Small intestine (tissue), 7 donors: ENCODE data around the gene CREB3L2. TPM values are rescaled to one million over a fixed set of nuclear protein-coding genes. Genes with fewer than 3 reads are reported as not detected.

ENCODE experiments used
- DNase-seq, 2 donors: peaks; one replicate each; pipeline versions ENCODE4 v3.0.0 to v3.0.0-alpha.2; 2013
- FAIRE-seq: peaks from 2 replicates; lab custom pipeline; 2012; peaks lifted over from hg19 to GRCh38; lab: Jason Lieb, UNC
- H3K27ac ChIP-seq, 3 donors: one replicate each; pipeline ENCODE4 v1.5.1; 2013; ENCODE audit warnings: low read length in 2 of 3, mild to moderate bottlenecking in 2 of 3, control low read depth in 1 of 3, inconsistent platforms in 1 of 3, low read depth in 1 of 3, moderate library complexity in 1 of 3
- H3K27me3 ChIP-seq, 3 donors: one replicate each; pipeline ENCODE4 v1.6.1; 2013; ENCODE audit warnings: low read length in 3 of 3, inconsistent platforms in 1 of 3; ENCODE audit not compliant: control insufficient read depth in 3 of 3, insufficient read depth in 3 of 3
- H3K36me3 ChIP-seq, 3 donors: one replicate each; pipeline ENCODE4 v1.6.1; 2013; ENCODE audit warnings: low read length in 3 of 3, inconsistent platforms in 1 of 3, low read depth in 1 of 3, mild to moderate bottlenecking in 1 of 3, moderate library complexity in 1 of 3; ENCODE audit not compliant: control insufficient read depth in 3 of 3, insufficient read depth in 2 of 3
- H3K4me1 ChIP-seq, 3 donors: one replicate each; pipeline ENCODE4 v1.6.1; 2013; ENCODE audit warnings: low read length in 2 of 3, inconsistent platforms in 1 of 3, low read depth in 1 of 3, mild to moderate bottlenecking in 1 of 3, moderate library complexity in 1 of 3; ENCODE audit not compliant: control insufficient read depth in 3 of 3, insufficient read depth in 2 of 3
- H3K4me3 ChIP-seq, 3 donors: one replicate each; pipeline ENCODE4 v1.5.1; 2013; ENCODE audit warnings: low read length in 3 of 3, control low read depth in 1 of 3, inconsistent platforms in 1 of 3, low read depth in 1 of 3, mild to moderate bottlenecking in 1 of 3, moderate library complexity in 1 of 3
- H3K9me3 ChIP-seq, 2 donors: one replicate each; pipeline ENCODE4 v1.6.1; 2013; ENCODE audit warnings: low read depth in 1 of 2, low read length in 1 of 2; ENCODE audit not compliant: control insufficient read depth in 2 of 2, insufficient read depth in 1 of 2
- WGBS, 3 donors: extraction: QIAGEN DNeasy Blood & Tissue Kit; methylation state at CpG; one replicate each; pipeline ENCODE4 v1.1.7; 2013; 5-methylcytosine and 5-hydroxymethylcytosine counted together
- polyA plus RNA-seq, 4 donors: library from polyadenylated mRNA; stranded (reverse) in 3 of 4; unstranded in 1 of 4; fragments of 200-250 nt in 3 of 4; fragments of 120-200 nt in 1 of 4; gene quantifications; one replicate each; pipeline versions ENCODE4 v1.2.1 to v1.2.3, GENCODE V29; 2013
- donor health status: healthy with polysubstance abuse.
- donor health status: control.
- donor health status: control.
- donor health status: Bipolar disorder and iron deficiency.
- donor health status: healthy.

Gene CREB3L2
- polyA plus RNA-seq, 4 donors = 8.9 to 52.5 (median 11.3) TPM

DNA sequence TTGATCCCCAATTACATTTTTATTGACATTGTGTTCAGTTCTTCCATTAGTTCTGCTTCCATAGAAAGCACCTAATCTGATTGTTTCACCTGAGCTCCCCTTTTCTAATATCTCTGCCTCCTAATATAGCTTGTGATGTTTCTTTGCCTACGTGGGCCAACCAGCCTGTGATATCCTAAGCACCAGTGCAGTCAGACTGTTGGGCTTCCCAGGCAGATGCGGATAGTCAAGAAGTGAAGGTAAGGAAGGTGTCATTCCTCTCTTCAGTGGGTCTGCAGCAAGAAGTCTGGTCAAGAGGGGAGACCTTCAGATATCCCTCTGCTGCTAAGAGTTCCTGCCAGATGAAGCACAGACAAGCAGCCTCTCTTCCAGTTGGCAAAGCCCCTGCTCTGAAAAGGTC is 138.9 kb downstream of the CREB3L2 start:
- FAIRE-seq = no peak
- H3K9me3 ChIP-seq = no peaks in the 10 kb centered on the region
- WGBS, 3 donors = 92 to 95% (median 94%) methylated on average over 2 of the region's 2 CpGs
- no peak overlapping the region for H3K4me3 ChIP-seq
- H3K27me3 ChIP-seq = no peaks in the 10 kb centered on the region
- peaks cover 0 to 9% (median 4%) of the 10 kb centered on the region in 3 donors for H3K36me3 ChIP-seq
- no peaks in the 10 kb centered on the region for H3K4me1 ChIP-seq
- no peak overlapping the region for H3K27ac ChIP-seq
- DNase-seq = no peak

DNA sequence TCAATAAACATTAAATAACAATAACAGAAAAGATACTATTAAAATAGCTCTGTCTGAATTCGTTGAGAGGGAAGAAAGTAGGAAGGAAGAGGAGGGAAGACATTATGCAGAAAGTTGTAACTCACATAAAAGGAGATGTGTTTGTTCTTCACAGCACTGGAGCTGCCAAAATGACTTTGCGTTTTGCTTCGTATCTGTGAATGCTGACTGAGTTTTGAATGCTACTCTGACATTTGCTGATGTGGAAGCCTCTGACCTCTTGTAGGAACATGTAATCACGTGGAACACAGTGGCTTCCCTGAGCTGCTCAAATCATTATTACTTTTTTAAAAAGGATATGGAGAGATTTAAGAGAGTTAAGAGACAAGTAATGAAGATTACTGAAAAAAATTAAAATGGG is 139.5 kb downstream of the CREB3L2 start:
- H3K4me1 ChIP-seq = no peaks in the 10 kb centered on the region
- DNase-seq = no peak
- H3K4me3 ChIP-seq = no peak overlapping the region
- no peaks in the 10 kb centered on the region for H3K9me3 ChIP-seq
- peaks cover 0 to 9% (median 4%) of the 10 kb centered on the region in 3 donors for H3K36me3 ChIP-seq
- no peaks in the 10 kb centered on the region for H3K27me3 ChIP-seq
- FAIRE-seq = no peak
- 49 to 66% (median 63%) methylated on average over 4 of the region's 4 CpGs for WGBS, 3 donors
- H3K27ac ChIP-seq = no peak overlapping the region

DNA sequence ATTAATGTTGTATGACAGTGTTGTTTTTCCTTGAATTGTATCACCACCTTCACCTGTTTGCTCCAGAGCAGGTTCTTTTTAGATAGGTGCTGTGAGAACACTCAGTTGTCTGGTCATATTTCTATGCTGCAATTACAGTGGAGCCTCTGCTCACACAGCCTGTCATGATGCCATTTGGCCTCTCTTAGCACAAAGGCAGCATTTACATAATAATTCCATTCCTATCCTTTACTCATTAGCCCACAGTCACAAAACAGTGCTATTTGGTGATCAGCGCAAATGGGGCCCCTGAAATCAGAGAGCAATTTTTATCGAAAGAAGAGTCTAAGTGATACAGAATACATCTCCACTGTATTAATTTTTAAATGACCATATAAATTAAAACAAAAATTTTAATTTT is 141.3 kb downstream of the CREB3L2 start:
- no peaks in the 10 kb centered on the region for H3K9me3 ChIP-seq
- no peak overlapping the region for H3K4me3 ChIP-seq
- DNase-seq (no peak), FAIRE-seq (no peak)
- H3K27ac ChIP-seq = no peak overlapping the region
- H3K36me3 ChIP-seq = peaks cover 0 to 4% (median 1%) of the 10 kb centered on the region in 3 donors
- H3K27me3 ChIP-seq = no peaks in the 10 kb centered on the region
- H3K4me1 ChIP-seq = no peaks in the 10 kb centered on the region
- WGBS, 3 donors = 95 to 100% (median 98%) methylated on average over 2 of the region's 2 CpGs

DNA sequence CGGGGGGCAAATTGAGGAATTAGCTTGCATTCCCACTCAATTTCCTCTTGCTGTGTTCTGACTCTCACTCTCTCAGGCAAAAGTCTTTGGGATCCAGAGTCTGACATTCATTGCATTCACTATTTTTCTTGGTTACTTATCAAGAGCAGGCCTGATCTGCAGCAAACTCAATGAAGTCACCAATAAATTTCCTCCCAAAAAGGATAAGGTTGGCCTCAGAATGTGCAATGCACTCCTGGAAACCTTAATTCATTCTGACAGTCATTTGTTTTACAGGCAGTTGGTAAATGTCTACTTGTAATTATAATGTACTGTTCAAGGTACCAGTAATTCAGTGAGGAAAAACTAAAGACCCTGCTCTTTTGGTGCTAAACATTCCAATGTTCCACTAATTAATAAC is 148.8 kb downstream of the CREB3L2 start:
- Histone ChIP-seq H3K4me3 (no peak overlapping the region), H3K9me3 (no peaks in the 10 kb centered on the region), H3K27ac (no peak overlapping the region), H3K36me3 (no peaks in the 10 kb centered on the region), H3K4me1 (no peaks in the 10 kb centered on the region), H3K27me3 (peaks cover 2 to 8% (median 2%) of the 10 kb centered on the region in 3 donors)
- FAIRE-seq (no peak), DNase-seq (no peak)
- WGBS, 3 donors = 93 to 100% (median 100%) methylated on average over 1 of the region's 1 CpG

DNA sequence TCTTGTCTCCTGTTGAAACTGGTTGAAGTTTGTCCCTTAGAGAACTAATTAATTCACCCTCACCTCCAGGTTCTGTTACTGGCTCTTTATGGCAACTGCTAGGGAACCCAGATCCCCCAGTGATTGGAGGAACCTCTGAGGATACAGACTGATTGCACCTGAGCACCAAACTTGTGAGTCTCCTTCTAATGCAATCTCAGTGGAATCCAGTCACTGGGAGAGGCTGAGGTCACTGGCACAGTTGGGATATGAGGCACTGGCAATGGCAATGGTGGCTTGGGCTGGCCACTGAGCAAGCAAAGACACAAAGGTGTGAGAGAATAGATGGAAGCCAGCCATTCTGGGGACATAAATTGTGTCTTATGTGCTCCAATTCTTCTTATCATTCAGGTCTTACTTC is 149.8 kb downstream of the CREB3L2 start:
- Histone ChIP-seq H3K27me3 (peaks cover 2 to 16% (median 8%) of the 10 kb centered on the region in 3 donors), H3K36me3 (no peaks in the 10 kb centered on the region), H3K4me3 (no peak overlapping the region), H3K9me3 (no peaks in the 10 kb centered on the region), H3K27ac (no peak overlapping the region), H3K4me1 (no peaks in the 10 kb centered on the region)
- FAIRE-seq = no peak
- no peak for DNase-seq

DNA sequence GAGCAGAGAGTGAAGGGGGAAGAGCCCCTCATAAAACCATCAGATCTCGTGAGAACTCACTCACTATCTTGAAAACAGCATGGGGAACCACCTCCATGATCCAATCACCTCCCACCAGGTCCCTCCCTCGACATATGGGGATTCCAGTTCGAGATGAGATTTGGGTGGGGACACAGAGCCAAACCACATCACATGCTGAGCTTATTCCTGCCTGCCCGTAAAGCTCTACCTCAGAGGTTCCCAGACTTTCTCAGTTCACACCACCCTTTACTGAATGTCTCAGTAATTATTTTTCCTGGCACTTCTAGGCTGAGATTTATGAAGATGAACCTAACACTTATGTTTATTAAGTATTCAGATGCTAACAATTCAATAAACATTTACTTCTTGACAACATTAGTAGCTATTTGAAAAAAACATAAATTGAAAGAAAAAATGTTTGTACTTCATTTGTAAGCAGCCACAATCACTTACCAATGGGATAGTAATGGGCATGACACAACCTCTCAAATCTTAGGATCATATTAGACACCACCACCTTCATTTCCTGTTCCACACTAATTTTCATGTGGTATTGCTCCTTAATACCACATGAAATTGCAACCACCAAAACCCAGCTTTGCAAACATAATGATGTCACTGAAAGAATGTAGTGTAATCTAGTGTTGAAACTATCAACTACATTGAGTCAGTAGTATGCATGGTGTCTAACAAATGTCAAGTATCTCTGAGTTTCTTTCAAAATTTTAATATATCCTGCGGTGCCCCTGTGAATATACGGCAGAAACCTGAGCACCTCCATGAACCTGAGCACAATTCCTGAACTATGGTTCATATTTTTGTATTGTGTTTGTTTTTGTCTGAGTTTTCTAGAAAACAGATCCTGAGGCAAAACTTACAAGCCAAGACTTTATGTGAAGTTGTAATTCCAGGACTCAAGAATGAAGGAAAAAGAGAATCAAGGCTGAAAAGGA is 150.6 kb downstream of the CREB3L2 start:
- DNase-seq (no peak), FAIRE-seq (no peak)
- Histone ChIP-seq H3K9me3 (no peaks in the 10 kb centered on the region), H3K4me1 (peaks cover 0 to under 1% (median 0%) of the 10 kb centered on the region in 3 donors), H3K27me3 (peaks cover 2 to 21% (median 12%) of the 10 kb centered on the region in 3 donors), H3K36me3 (no peaks in the 10 kb centered on the region), H3K4me3 (no peak overlapping the region), H3K27ac (no peak overlapping the region)
- WGBS, 3 donors = 78 to 85% (median 85%) methylated on average over 6 of the region's 6 CpGs

DNA sequence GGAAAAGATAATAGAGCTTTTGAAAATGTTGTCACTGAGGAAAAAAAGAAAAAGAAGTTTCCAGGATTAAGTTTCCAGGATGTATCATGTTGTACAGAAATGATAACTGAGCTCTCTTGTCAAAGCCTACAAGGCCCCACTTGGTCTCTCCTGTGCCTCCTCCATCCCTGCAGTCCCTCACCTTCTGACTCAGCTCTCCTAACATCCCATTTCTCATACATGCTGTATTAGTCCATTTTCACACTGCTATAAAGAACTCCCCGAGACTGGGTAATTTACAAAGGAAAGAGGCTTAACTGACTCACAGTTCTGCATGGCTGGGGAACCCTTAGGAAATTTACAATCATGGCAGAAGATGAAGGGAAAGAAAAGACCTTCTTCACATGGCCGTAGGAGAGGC is 151.3 kb downstream of the CREB3L2 start:
- H3K36me3 ChIP-seq = no peaks in the 10 kb centered on the region
- FAIRE-seq (no peak), DNase-seq (no peak)
- no peaks in the 10 kb centered on the region for H3K9me3 ChIP-seq
- peaks cover 2 to 28% (median 17%) of the 10 kb centered on the region in 3 donors for H3K27me3 ChIP-seq
- H3K27ac ChIP-seq = no peak overlapping the region
- WGBS, 3 donors = 41 to 77% (median 47%) methylated on average over 2 of the region's 2 CpGs
- H3K4me1 ChIP-seq = peaks cover 0 to 4% (median 0%) of the 10 kb centered on the region in 3 donors
- H3K4me3 ChIP-seq = no peak overlapping the region

DNA sequence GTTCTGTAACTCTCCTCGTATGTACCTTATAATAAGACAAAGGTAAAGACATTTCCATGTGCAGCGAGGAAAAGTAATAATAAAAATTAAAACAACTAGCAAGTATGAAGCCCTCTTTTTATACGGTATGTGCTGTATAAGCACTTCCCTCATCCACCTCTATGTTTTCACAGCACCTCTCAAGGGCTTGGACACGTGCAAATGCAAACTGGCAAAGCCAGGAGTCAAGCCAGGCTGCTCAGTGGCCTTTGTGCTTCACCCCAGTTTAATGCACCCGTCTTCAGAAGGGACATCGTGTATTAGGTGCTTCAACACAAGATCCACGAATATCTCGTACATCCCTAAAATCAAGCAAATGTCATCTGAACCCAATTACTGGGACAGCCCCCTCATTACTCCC is 153.8 kb downstream of the CREB3L2 start:
- Histone ChIP-seq H3K36me3 (no peaks in the 10 kb centered on the region), H3K9me3 (no peaks in the 10 kb centered on the region), H3K27ac (no peak overlapping the region), H3K4me1 (peaks cover 0 to 4% (median 0%) of the 10 kb centered on the region in 3 donors), H3K4me3 (no peak overlapping the region), H3K27me3 (peaks cover 2 to 47% (median 22%) of the 10 kb centered on the region in 3 donors)
- DNase-seq (no peak), FAIRE-seq (no peak)
- WGBS, 3 donors = 64 to 79% (median 72%) methylated on average over 8 of the region's 8 CpGs
